Measurements from ENCODE around the gene MRPS15. TPM values are rescaled to one million over a fixed set of nuclear protein-coding genes. Genes with fewer than 3 reads are reported as not detected.

The MRPS15 gene
- total and polyA plus RNA-seq, 2 donors (not counting 3 experiments of a cell fraction or from before 2014, with no cell fraction given): 47.1 to 105 TPM

DNA sequence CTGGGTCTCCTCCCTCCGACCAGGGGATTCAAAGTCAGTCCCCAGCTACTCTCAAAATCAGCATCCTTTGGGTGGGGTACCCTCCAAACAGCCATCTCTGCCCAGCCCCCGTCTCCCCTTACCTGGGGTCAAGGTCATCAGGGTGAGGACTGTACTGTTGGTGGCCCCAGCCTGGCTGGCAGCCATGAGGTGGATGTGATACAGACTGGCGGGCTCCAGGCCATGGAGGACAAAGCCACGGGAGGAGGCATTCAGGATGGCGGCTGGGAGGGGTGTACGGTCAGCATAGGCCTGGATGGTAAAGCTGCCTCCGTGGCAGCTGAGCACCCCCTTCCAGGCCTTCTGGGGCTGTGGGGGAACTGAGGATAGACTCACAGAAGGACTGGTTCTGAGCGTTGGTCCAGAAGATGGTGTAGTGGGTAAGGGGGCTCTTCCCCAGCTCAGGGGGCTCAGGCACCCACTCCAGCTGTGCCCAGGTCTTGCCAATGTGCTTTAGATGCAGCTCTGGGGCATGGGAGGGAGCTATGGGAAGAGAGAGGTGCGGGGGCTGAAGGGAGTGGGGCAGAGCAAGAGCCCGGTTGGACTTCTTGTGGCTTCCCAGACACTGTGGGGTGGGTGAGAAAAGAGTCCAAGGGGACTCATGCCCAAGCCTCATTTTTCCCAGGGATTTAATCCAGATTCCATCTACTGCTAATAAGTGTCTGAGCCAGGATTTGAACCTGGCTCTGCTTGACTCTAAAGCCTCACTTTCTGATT lies 3.7 kb upstream of the MRPS15 start:
- ChIA-PET CTCF (interaction anchor here (1.6 kb wide), 1 partner anchor 11 kb away, joined by 3 read pairs; no protein-coding TSS in a partner anchor), POLR2A (no interaction called here)
- intact Hi-C loops (cut with micrococcal nuclease) (no loop called here), dilution Hi-C loops (cut with MboI; ENCODE audit: extremely low pct_ligation_motif_present, low sequenced_read_pairs) (no loop called here)
- Histone ChIP-seq H3K36me3 (ENCODE audit: control insufficient read depth in 2 of 2, extremely low read depth in 1 of 2, insufficient read depth in 2 of 2, low read length in 2 of 2) (no peaks in the 10 kb centered on the region), H3K4me3 (replicated peaks in 1 of 3; ENCODE audit: insufficient read depth in 1 of 3, low read depth in 1 of 3, low read length in 3 of 3) (no peak overlapping the region), H3K9me1 (replicated peaks; ENCODE audit: control insufficient read depth, extremely low read depth, insufficient read depth, low read length) (no peaks in the 10 kb centered on the region), H3K4me2 (ENCODE audit: insufficient read depth, low read length) (no peak overlapping the region), H3K9me3 (replicated peaks; ENCODE audit: control insufficient read depth, insufficient read depth, low read length) (no peaks in the 10 kb centered on the region), H4K20me1 (replicated peaks; ENCODE audit: control insufficient read depth, extremely low read depth, insufficient read depth, low read length) (no peaks in the 10 kb centered on the region), H3K79me2 (ENCODE audit: control insufficient read depth, insufficient read depth, low read length) (peaks cover 9% of the 10 kb centered on the region), H3K27ac (ENCODE audit: insufficient read depth, low read depth, low read length) (no peak overlapping the region), H3K4me1 (ENCODE audit: control insufficient read depth, extremely low read depth, insufficient read depth, low read length) (peaks cover 10% of the 10 kb centered on the region), H3K9ac (replicated peaks; ENCODE audit: extremely low read depth, insufficient read depth, low read length) (no peak overlapping the region), H2AFZ (ENCODE audit: low read depth, low read length) (no peak overlapping the region), H3K27me3 (ENCODE audit: control insufficient read depth in 2 of 2, insufficient read depth in 2 of 2, low read length in 2 of 2) (no peaks in the 10 kb centered on the region)
- TF ChIP-seq POLR2AphosphoS5 (IDR thresholded peaks at IDR 0.05; ENCODE audit: insufficient read depth, low read depth, low read length): no peak
- TF ChIP-seq FOS (IDR thresholded peaks at IDR 0.05; ENCODE audit: borderline replicate concordance, insufficient read depth, low read length): no peak
- no peak for TF ChIP-seq GATA2 (IDR thresholded peaks at IDR 0.05; ENCODE audit: insufficient read depth, insufficient read length, low read depth, low read length)
- TF ChIP-seq EZH2 (IDR thresholded peaks at IDR 0.05; ENCODE audit: borderline replicate concordance, low read depth, low read length, severe bottlenecking): no peak
- no peak for TF ChIP-seq MAX (IDR thresholded peaks at IDR 0.05; ENCODE audit: insufficient read depth, insufficient read length)
- TF ChIP-seq JUN (IDR thresholded peaks at IDR 0.05; ENCODE audit: borderline replicate concordance, insufficient read depth, insufficient read length, low read depth): no peak
- no peak for TF ChIP-seq CTCF (IDR thresholded peaks at IDR 0.05; ENCODE audit: extremely low read depth in 1 of 2, insufficient read depth in 1 of 2, low read depth in 1 of 2, low read length in 2 of 2)
- no peak for TF ChIP-seq POLR2A (IDR thresholded peaks at IDR 0.05; ENCODE audit: low read depth, low read length)
- DNase-seq (ENCODE audit: low read depth, low spot score): no peak
- no peak for FAIRE-seq
- no TSS peak for BruUV-seq (replicated peaks)

Data from endothelial cell of umbilical vein (primary cell).